Adrenal gland (tissue), 5 donors: ENCODE measurements around the gene PAK5.

Source experiments
- CTCF ChIP-seq, 6 experiments: fragments of 450-650 bp in 4 of 6; fragments of 200-600 bp in 2 of 6; sonication (generic) in 1 of 6; IDR thresholded peaks; 1 replicate in 5 of 6; 2 replicates in 1 of 6; pipeline versions ENCODE4 v1.5.1 to v1.8.0; 2016 to 2021; ENCODE audit warnings: antibody characterized with exemption in 6 of 6, mild to moderate bottlenecking in 2 of 6, moderate library complexity in 1 of 6
- POLR2A ChIP-seq, 2 donors: fragments of 450-650 bp; IDR thresholded peaks; one replicate each; pipeline ENCODE4 v1.6.1; 2017; ENCODE audit warnings: antibody characterized with exemption in 2 of 2, mild to moderate bottlenecking in 2 of 2, moderate library complexity in 1 of 2
- donor health status: DM: no; HTN: no; CAD: no.

- TF ChIP-seq POLR2A (IDR thresholded peaks at IDR 0.05): no peak
- no peak for TF ChIP-seq CTCF (IDR thresholded peaks at IDR 0.05)
Measured at GRCh38 chr20:9672027-9672426, 166.8 kb downstream of the PAK5 start.
